22Rv1 (cell line): ENCODE data around the gene ERICH3.

Source experiments
- ZFX ChIP-seq: fragments of 450-650 bp; IDR thresholded peaks from 2 replicates; pipeline ENCODE4 v1.6.1; 2017; ENCODE audit warnings: antibody characterized with exemption, borderline replicate concordance
- TF ChIP-seq, protein P1 (sequence below): fragments of 450-650 bp; IDR thresholded peaks from 2 replicates; pipeline ENCODE4 v1.5.1; 2017; ENCODE audit warnings: mild to moderate bottlenecking

- TF ChIP-seq, protein P1, sequence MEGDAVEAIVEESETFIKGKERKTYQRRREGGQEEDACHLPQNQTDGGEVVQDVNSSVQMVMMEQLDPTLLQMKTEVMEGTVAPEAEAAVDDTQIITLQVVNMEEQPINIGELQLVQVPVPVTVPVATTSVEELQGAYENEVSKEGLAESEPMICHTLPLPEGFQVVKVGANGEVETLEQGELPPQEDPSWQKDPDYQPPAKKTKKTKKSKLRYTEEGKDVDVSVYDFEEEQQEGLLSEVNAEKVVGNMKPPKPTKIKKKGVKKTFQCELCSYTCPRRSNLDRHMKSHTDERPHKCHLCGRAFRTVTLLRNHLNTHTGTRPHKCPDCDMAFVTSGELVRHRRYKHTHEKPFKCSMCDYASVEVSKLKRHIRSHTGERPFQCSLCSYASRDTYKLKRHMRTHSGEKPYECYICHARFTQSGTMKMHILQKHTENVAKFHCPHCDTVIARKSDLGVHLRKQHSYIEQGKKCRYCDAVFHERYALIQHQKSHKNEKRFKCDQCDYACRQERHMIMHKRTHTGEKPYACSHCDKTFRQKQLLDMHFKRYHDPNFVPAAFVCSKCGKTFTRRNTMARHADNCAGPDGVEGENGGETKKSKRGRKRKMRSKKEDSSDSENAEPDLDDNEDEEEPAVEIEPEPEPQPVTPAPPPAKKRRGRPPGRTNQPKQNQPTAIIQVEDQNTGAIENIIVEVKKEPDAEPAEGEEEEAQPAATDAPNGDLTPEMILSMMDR, result no peak
- TF ChIP-seq ZFX, result no peak
Measured at GRCh38 chr1:74528123-74528522, 145.5 kb downstream of the ERICH3 start.
